ENCODE results near the gene SCGB3A2. TPM values are rescaled to one million over a fixed set of nuclear protein-coding genes. Genes with fewer than 3 reads are reported as not detected.

The SCGB3A2 gene
- total RNA-seq, 2 experiments from 2014 or later, result not detected

- Histone ChIP-seq H3K27ac (ENCODE audit: low read depth, low read length, poor library complexity, severe bottlenecking) (no peak overlapping the region), H4K20me1 (ENCODE audit: insufficient read depth, low read length) (no peaks in the 10 kb centered on the region), H2AFZ (ENCODE audit: low read length) (no peak overlapping the region), H3K9me3 (ENCODE audit: low read length) (no peaks in the 10 kb centered on the region), H3K36me3 (ENCODE audit: insufficient read depth, low read length) (no peaks in the 10 kb centered on the region), H3K9me2 (ENCODE audit: insufficient read depth, low read length) (no peaks in the 10 kb centered on the region), H3K4me2 (ENCODE audit: low read length) (no peak overlapping the region), H3K4me3 (ENCODE audit: low read depth, low read length, poor library complexity, severe bottlenecking) (no peak overlapping the region), H3K4me1 (ENCODE audit: insufficient read depth, low read length, poor library complexity, severe bottlenecking) (no peaks in the 10 kb centered on the region), H3K79me2 (ENCODE audit: insufficient read depth, low read depth, low read length) (no peaks in the 10 kb centered on the region)
- CTCF ChIA-PET (ENCODE audit: unreplicated experiment), result no interaction called here
- DNase-seq (ENCODE audit: low spot score), result no peak
- no TSS peak for BruUV-seq (replicated peaks)
- intact Hi-C loops (cut with micrococcal nuclease; ENCODE audit: unreplicated experiment), result no loop called here
- no peak for TF ChIP-seq EZH2phosphoT487 (IDR thresholded peaks at IDR 0.05; ENCODE audit: borderline replicate concordance, low read depth, low read length)
- TF ChIP-seq CTCF (conservative IDR thresholded peaks at IDR 0.05; ENCODE audit: low read length), result no peak
- POLR2A ChIA-PET, result interaction anchor here (1.6 kb wide), 1 partner anchor 12 kb away, joined by 3 read pairs; no protein-coding TSS in a partner anchor
These were observed 25.0 kb upstream of the SCGB3A2 start for GRCh38 chr5:147853372-147853987.

GRCh38 chr5:147854331-147854730 lies 24.2 kb upstream of the SCGB3A2 start:
- no peak overlapping the region for H3K27ac ChIP-seq (ENCODE audit: low read depth, low read length, poor library complexity, severe bottlenecking)
- no peaks in the 10 kb centered on the region for H3K36me3 ChIP-seq (ENCODE audit: insufficient read depth, low read length)
- no peaks in the 10 kb centered on the region for H3K9me2 ChIP-seq (ENCODE audit: insufficient read depth, low read length)
- no peaks in the 10 kb centered on the region for H3K79me2 ChIP-seq (ENCODE audit: insufficient read depth, low read depth, low read length)
- H3K9me3 ChIP-seq (ENCODE audit: low read length), result no peaks in the 10 kb centered on the region
- H3K4me1 ChIP-seq (ENCODE audit: insufficient read depth, low read length, poor library complexity, severe bottlenecking), result no peaks in the 10 kb centered on the region
- CTCF ChIA-PET (ENCODE audit: unreplicated experiment), result no interaction called here
- BruUV-seq (replicated peaks), result no TSS peak
- no peak overlapping the region for H3K4me2 ChIP-seq (ENCODE audit: low read length)
- no peaks in the 10 kb centered on the region for H4K20me1 ChIP-seq (ENCODE audit: insufficient read depth, low read length)
- no peak overlapping the region for H2AFZ ChIP-seq (ENCODE audit: low read length)
- POLR2A ChIA-PET, result interaction anchor here (1.0 to 1.2 kb wide), 2 partner anchors 9 to 10 kb away, joined by 3 to 4 read pairs; no protein-coding TSS in a partner anchor
- TF ChIP-seq CTCF (conservative IDR thresholded peaks at IDR 0.05; ENCODE audit: low read length) (no peak), EZH2phosphoT487 (IDR thresholded peaks at IDR 0.05; ENCODE audit: borderline replicate concordance, low read depth, low read length) (no peak)
- H3K4me3 ChIP-seq (ENCODE audit: low read depth, low read length, poor library complexity, severe bottlenecking), result no peak overlapping the region
- intact Hi-C loops (cut with micrococcal nuclease; ENCODE audit: unreplicated experiment), result no loop called here
- no peak for DNase-seq (ENCODE audit: low spot score)
